ENCODE data around the gene RYR2.

DNA sequence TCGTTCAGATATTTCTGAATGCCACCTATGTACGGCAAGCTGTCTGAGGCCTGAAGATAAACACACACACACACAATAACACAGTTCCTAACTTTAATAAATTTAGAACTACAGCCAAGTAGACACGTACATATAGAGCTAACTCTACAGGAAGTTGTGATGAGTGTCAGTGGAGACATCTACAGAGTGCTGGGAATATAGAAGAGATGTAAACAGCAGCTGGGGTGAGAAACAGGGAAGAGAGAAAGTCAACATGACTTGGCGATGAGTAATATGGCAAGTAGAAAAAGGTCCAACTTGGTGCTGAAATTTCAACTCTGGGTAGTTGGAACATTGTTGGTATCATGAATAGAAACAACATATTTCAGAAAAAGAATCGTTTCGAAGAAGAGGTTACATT, 642.3 kb downstream of the RYR2 start:
- TF ChIP-seq POLR2A (IDR thresholded peaks at IDR 0.05) = no peak
- TF ChIP-seq, protein P1, sequence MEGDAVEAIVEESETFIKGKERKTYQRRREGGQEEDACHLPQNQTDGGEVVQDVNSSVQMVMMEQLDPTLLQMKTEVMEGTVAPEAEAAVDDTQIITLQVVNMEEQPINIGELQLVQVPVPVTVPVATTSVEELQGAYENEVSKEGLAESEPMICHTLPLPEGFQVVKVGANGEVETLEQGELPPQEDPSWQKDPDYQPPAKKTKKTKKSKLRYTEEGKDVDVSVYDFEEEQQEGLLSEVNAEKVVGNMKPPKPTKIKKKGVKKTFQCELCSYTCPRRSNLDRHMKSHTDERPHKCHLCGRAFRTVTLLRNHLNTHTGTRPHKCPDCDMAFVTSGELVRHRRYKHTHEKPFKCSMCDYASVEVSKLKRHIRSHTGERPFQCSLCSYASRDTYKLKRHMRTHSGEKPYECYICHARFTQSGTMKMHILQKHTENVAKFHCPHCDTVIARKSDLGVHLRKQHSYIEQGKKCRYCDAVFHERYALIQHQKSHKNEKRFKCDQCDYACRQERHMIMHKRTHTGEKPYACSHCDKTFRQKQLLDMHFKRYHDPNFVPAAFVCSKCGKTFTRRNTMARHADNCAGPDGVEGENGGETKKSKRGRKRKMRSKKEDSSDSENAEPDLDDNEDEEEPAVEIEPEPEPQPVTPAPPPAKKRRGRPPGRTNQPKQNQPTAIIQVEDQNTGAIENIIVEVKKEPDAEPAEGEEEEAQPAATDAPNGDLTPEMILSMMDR (IDR thresholded peaks at IDR 0.05) = no peak
